Measurements from ENCODE around the gene ID2.

GRCh38 chr2:8643996-8644356 lies 37.9 kb upstream of the ID2 start:
- TF ChIP-seq CTCF (IDR thresholded peaks at IDR 0.05; ENCODE audit: poor library complexity) (no peak), EZH2phosphoT487 (IDR thresholded peaks at IDR 0.05; ENCODE audit: low read depth, severe bottlenecking, unreplicated experiment) (no peak), EZH2 (IDR thresholded peaks at IDR 0.05; ENCODE audit: borderline replicate concordance) (no peak)
